Measurements from ENCODE around the gene ICA1.
"Not testable (repeated sequence)": the region's sequence is repeated elsewhere in the genome, so short reads cannot be mapped to it uniquely, and the experiment has no call there.

ICA1 gene

DNA sequence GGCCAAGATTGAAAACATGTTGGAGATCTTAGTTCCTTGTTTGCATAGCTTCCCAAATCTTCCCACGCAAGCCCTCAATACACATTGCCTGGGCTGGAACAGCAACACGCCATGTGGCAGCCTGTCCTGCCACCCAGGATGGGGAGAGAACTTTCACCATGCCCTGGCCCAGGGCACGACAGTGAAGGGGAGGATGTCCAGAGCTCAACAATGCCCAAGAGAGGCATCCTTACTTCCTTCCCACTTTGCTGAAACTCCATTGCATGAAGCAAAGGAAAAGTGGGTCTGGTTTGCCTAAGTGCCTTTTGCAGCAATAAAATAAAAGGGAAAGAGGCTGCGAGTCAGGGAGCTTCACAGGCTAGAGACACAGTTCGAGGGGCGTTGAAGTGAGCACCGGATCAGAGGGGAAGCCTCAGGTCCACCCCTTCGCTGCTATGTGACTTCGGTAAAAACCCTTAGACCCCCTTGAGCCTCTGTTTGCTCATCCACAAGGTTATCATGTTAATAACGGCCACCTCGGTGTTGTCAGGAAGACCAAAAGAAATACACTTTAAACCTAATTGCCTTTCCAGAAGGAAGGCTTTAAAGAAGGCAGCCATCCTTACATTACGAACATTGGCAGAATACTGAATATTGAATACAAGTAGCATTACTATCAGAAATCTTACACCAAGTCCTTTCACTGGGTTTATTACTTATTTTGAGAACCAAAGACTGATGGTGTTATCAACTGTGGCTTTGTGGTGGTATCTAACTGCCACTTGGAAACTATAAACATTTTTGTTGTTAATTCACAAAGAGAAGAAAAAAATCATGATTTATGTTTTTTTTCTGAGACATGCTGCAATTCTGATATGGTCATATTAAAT is 133.3 kb downstream of the ICA1 start:
- no peak for DNase-seq

DNA sequence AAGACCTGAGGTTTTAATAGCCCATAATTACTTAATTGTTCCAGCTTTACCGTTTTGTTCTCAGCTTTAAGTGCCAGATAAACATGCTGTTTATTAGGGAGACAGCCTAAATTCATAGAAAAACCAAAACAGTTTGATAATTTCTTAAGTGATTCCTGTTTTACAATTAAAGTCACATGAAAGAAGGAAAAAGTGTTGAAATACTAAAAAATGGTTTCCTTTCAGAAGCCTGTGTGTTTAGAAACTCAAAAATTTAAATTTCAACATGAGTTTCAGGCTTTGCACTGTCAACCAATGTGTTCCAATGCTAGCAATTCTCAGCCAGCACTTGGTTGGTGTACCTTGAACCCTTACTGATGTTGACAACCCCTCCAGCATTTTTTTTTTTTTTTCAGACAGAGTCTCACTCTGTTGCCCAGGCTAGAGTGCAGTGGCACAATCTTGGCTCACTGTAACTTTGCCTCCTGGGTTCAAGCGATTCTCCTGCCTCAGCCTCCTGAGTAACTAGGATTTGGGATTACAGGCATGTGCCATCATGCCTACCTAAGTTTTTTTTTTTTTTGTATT is 135.3 kb downstream of the ICA1 start:
- DNase-seq, result no peak

DNA sequence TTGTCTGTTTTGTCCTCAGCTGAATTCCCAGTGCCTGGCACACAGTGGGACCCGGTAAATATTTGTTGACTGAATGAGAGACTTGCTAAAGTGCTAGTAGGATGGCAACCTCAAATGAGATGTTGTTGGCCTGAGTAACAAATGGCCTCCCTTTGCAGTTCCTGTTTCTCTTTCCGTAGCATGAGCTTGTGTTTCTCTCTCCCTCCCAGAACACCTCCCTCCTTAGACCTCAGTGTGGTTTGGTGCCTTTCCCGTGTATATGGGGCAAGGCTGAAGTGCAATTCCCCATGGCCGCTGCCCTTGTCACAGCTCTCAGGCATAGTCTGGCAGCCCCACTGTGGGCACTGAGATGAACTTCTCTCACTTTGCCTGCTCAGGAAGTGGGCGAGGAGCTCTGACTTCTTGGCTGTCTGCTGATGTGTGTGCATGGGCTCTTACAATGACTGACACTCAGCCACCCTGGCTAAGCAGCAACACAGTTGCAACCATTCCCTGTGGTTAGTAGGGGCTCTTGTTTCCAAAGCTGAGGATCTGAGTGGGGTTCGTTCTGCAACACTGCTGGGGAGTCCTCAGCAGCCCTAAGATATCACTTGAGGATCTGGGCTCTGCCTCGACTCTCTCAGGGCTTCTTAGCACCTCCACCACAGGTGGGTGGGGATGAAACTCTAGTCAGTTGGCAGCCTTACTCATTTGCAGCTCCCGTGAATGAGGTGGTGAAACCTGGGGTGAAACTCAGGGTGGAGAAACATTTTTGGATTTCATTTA is 136.1 kb downstream of the ICA1 start:
- DNase-seq, result no peak

DNA sequence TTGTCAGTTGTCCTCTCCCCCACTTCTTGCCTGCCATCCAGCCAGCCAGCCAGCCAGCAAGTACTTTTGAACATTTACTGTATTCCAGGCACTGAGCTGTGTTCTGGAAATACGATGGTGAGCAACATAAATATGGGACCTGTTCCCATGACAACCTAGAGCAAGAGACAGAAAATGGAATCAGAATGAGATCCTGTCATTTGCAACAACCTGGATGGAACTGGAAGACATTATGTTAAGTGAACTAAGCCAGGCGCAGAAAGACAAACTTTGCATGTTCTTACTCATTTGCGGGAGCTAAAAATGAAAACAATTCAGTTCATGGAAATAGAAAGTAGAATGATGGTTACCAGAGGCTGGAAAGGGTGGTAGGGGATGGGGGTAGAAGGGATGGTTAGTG is 140.7 kb downstream of the ICA1 start:
- no peak for DNase-seq

DNA sequence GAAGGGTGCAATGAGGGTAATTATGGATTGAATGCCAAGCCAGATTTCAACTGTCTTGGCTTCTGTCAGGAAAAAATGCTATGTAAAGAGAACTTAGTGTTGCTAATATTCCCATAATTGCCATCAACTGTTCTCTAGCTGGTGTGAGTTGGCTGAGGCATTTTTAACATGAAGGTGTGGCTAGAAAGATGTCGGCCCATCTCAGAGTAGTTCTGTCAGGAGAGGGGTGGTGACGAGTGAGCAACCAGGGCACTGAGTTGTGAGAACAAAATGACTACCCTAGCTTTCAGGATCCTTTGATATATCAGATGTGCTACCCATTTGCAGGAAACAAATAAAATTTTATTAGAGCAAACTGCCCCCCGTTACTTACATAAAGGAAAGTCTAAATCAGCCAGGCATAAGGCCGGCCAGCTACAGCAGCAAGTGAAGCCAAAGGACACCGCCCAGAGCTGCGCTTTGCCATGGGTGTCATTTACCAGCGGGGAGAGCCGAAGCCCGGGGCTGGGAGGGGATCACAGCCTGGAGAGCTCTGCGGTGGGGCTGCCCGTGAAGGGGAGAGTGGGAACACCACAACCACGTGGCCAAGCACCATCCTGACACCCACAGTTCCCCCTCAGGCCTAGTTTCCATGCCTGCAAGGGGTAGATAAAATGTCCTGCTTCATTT is 141.4 kb downstream of the ICA1 start:
- no peak for DNase-seq

DNA sequence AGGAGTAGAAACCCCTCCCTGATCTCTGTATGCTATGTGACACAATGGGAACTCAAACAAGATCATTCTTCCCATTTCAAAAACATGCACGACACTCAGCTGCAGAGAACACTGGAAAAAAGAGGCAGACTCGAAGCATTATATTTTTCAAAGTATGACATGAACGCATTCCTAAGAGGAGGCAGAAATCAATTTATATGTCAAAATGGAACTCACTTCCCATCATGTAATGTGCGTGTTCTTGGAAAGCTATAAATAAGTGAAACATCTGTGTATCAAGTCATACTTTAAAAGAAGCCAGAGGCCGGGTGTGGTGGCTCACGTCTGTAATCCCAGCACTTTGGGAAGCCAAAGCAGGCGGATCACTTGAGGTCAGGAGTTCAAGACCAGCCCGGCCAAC is 142.7 kb downstream of the ICA1 start:
- DNase-seq, result no peak

DNA sequence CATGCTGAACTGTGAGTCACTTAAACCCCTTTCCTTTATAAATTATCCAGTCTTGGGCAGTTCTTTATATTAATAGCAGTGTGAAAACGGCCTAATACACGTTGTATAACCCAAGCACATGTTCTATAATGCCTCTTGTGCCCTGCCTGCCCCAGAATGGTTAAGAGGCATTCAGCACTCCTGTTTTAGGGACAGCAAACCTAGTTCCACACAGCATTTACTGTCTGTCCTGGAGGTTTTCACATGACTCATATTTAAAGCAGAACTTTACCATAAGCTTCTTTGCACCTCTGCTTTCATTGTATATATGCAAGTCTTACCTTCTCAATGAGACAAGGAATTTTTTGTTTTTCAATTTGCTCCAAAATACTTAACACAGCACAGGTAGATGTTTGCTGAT is 144.8 kb downstream of the ICA1 start:
- no peak for DNase-seq

DNA sequence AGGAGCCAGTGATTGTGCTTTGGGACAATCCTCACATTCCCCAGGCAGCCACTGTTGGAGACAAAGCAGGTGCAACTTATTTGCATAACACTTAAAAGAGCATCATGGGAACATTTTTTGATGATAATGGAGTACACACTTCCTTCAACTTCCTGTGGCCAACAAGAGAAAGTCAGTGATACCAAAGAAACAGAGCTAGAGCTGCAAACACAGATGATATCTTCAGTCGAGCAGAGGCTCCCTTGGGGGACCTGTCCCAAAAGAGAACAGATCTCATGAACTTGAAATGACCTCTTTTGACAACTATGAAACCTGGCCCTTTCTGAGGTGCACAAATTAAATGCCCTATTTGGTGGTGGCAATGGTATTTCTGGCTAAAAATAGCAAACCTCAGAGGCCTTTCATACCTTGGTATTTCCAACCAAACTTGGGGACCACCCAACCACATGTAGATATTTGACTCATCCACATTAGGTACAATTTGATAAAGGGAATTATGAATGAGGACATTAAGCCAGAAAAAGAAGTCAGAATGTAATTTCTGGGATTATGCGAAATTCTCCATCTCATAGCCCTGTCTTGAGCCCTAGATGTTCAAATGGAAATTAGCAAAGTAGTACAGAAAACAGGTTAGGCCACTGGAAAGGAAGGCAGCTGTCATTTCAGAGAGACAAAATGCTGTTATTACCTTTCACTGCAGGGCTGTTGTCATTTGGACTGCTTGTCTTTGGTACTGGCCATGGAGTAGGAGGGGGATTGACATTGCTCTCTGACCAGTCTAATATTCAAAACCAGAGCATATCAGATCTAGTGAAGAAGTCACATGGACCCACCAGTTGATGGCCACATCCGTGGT is 146.2 kb downstream of the ICA1 start:
- DNase-seq, result no peak

DNA sequence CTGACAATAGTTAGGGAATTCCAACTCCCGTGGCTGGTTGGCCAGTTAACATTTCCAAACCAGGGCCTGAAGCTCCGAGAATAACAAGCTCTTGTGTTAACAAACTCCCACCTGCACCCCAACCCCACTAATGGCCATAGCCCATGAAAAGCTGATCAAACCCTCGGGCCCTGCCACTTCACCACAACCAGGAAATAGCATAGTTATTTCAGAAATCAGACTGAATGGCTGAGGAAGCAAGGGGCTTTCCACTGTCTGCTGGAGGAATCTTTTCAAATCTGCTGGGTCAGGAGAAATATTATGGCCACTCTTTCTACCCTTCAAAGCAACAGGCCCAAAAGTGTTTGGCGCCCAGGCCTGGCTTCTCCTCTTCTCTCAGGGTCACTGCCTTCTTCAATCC is 147.8 kb downstream of the ICA1 start:
- DNase-seq, result no peak

DNA sequence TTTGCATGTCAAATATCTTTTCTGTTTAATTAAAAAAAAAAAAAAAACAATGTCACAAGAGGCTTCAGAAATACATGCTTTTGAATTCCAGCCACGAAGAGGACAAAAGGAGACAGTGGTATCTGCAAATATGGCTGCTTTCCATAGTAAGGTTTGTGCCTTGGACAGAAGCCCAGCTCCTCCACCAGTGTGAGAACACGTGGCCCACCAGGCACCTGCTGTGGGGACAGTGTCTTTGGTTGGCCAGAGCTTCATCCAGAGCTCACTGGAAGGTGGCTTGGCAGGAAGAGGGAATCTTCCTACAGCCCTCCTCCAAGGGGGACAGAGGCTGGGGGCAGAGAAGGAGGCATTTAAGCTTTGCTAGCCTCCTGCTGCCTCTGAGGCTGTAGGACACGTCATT is 148.8 kb downstream of the ICA1 start:
- DNase-seq, result no peak

DNA sequence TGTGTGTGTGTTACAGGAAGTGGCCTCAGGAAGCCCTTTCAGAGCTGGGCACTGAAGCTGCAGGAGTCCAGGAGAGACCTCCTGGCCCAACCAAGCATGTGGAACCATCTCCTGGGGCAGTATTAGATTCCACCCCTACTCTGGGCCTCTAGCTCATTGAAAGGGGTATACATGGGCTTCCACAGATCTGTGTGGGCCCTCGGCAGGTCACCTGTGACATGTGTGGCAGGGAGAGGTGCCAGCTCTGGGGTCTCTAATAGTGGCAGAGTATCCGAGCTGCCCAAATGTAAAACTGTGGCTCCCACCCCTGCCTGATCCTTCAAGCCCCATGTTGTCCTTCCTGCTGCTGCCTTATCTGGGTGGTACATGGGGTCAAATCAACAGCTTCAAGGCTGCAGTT is 149.3 kb downstream of the ICA1 start:
- no peak for DNase-seq

DNA sequence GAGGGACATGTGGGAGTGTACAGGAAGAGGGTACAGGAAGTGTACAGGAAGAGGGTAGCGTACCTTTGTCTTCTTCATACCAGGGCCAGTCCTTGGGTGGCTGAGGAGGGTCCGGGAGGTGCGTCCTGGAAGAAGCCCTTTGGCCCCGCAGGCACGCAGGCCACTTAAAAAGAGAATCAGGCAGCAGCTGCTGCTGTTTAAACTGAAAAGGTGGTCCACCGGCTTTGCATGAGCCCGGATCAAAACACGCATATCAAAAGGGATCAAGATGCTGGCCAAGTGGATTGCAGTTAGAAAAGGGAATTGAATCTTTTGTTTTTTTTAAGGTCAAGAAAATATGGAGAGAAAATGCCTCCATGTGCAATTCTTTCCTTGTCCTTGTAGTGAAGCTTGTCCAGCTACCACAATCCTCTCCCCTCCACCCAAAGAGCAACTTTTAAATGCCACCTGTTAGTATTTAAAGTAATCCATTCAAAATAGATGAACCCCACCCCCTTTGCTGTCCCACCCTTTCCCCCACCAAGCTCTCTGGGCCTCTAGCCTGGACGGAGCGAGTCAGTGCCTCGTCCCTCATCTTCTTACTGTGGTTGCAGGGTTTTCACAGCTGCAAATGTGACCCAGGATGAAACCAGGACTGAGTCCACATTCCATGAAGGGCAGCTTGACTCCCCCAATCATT is 150.5 kb downstream of the ICA1 start:
- no peak for DNase-seq

DNA sequence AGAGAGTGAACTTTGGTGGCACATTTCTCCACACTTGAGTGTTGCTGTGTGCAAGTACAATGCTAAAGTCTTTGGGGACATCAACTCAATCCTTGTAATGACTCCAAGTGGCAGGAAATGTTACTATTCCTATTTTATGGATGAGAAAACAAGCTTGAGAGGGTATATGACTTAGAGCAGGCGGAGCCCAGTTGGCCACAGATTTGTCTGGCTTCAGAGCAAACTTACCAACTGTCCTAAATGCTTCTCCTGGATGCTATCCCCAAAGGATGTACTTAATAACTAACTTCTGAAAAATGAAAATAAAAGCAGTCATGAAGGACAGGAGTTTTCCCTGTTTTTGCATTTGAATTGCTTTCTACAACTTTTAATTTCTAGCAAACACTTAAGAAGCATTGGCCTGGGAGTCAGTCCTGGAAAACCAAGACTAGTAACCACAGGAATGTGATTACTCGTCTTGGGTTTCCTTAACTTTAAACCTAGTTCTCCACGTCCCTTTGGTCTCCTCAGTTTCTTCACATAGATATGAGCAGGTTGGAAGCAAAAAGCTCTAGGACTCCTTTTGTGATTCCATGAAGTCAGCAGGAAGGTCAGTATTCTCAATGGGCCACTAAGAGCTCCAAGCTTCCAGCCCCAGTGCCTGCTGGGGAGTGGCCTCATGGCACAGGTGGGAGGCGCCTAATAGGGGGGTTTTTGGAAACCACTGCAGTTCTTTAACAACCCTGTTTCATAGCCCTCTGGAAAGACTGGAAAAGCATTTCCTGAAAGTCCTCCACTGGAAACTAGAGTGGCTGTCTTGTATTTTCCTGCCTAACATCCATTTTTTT is 152.6 kb downstream of the ICA1 start:
- DNase-seq, result no peak

DNA sequence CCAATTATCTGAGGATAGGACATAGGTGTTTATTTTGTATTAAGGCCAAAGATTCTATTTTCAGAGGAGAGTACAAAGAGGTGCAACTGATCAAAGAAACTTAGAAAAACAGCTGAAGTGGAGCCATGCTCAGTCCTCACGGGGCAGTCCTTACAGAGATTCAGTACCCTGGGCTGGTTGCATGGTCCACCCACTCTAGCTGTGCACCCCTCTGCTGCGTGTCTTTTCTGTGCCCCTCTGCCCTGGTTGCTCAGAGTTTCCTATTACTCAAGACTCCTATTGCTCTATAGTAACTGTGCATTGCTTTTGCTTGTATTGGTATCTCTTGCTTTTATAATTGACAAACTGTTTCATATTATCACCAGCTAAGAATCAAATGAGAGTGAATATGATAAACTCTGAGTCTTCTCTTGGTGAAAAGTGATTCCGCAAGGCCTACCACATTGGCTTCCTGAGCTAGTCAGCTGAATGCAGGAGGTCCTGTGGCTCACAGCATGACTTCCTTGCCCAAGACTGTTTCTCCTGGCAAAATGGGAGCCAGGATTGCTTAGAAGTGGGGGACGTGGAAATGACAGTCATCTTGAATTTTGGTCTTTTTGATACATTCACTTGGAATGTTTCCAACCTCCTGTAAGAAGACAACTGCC is 156.4 kb downstream of the ICA1 start:
- DNase-seq, result no peak

DNA sequence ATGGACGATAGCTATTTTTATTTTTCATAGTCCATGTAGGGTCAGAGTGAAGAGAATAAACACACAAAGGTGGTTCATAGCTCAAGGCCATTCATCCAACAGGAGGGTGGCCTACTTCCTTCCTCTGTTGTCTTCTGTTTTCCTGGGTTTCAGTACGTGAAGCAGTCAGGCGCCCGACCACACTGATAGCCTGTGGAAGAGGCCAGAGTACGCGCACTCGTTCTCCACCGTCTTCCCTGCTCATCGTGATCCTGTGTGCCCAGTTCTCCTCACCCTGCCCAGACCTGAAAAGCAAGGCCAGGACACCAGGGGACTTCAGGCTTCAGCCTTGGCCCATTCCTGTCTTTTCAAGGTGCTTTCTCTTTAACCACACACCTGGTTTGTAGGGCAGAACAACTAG is 158.7 kb downstream of the ICA1 start:
- DNase-seq, result no peak

DNA sequence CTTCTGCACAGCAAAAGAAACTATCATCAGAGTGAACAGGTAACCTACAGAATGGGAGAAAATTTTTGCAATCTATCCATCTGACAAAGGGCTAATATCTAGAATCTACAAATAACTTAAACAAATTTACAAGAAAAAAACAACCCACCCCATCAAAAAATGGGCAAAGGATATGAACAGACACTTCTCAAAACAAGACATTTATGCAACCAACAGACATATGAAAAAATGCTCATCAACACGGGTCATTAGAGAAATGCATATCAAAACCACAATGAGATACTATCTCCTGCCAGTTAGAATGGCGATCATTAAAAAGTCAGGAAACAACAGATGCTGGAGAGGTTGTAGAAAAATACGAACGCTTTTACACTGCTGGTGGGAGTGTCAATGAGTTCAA is 160.7 kb downstream of the ICA1 start:
- not testable (repeated sequence) for DNase-seq

DNA sequence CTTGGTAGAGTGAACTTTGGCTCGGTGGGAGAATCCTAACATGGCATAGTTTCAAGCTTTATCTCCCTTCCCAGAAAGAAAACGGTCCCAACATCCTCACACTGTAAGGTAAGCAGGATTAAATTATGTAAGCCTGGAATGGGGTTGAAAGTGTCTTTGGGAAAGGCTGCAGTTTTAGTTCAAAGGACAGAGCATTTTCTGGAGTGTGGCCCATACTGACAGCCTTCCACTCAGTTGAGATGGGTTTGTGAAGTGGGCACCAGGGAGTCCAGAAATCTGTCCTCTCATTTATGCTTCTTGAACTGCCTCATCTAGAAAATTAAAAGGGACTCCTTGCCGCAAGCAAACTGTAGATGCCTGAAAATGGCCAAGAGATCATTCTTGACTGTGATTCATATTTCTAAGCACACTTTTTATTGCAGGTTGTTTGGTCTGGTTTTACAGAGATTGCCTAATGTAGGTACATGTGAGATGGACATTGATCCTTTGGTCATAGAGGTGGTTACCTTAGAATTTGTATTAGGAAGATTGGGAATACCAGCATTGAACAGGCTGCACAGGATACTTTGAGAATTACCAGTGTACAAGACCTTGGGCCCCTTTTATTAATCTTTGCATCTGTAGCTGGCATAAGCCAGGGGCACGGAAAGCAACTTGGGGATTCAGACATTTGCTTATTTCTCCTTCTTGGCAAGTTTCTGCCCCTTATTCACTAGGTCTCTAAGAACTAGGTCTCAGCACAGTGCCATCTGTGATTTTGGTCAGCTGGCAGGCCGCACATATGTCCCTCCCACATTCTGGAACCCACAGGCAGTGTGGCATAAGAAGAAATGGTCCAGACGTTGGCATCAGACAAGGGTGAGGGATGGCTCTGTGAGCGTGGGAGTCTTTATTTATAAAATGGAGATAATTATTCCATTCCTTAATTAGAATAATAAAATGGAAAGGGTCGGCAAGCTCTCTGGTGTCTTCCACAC is 167.5 kb downstream of the ICA1 start:
- no peak for DNase-seq

DNA sequence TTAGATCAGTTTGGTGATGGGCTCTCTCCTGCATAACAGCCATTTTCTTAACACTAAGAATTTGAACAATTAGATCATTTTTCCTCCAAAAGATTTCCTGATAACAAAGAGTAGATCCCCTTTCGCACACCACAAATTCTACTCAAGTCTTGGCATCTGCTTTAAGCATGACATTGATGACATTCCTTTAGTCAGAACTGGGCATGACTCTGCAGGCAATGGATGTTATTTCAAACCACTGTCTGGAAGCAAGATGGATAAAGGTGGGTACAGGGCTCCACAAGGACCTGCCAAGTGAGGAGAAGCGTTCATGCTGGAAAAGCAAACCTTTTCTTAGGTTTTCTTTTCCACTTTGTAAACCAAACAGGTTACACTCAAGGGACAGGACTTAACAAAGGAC is 169.8 kb downstream of the ICA1 start:
- no peak for DNase-seq

Data from NCI-H1436 (cell line).